ENCODE measurements around the gene DNAJB14.
"Not testable (repeated sequence)": the region's sequence is repeated elsewhere in the genome, so short reads cannot be mapped to it uniquely, and the experiment has no call there.

DNAJB14 gene

GRCh38 chr4:99946356-99947189, at the start of gene DNAJB14:
TSS of gene DNAJB14 (minus strand) at chr4:99946618. CDS start at chr4:99946571, 47 bp downstream.
- DNase-seq = peak; percentile 66

DNA sequence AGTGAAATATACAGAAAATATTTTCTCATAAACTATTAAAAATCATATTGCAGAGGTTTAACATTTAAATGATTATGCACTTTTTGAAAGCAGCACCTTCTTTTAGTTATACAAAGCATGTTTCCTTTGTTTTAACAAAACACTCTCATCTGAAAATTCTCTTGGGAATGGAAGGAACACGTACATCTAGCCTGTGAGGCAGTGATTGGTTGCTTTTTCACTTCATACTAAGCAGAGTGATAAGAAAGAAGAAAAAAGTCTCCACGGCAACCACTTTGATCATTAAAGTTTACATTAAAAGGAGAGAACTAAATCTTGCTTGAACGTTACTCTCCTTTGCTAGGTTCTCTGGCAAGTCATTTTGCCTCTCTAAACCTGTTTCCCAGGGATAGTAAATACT, 45.3 kb upstream of the DNAJB14 start:
- no peak for DNase-seq

GRCh38 chr4:99987681-99988080, 41.3 kb upstream of the DNAJB14 start:
- no peak for DNase-seq

- DNase-seq = no peak
Measured at GRCh38 chr4:99986792-99987191, 40.4 kb upstream of the DNAJB14 start.

DNA sequence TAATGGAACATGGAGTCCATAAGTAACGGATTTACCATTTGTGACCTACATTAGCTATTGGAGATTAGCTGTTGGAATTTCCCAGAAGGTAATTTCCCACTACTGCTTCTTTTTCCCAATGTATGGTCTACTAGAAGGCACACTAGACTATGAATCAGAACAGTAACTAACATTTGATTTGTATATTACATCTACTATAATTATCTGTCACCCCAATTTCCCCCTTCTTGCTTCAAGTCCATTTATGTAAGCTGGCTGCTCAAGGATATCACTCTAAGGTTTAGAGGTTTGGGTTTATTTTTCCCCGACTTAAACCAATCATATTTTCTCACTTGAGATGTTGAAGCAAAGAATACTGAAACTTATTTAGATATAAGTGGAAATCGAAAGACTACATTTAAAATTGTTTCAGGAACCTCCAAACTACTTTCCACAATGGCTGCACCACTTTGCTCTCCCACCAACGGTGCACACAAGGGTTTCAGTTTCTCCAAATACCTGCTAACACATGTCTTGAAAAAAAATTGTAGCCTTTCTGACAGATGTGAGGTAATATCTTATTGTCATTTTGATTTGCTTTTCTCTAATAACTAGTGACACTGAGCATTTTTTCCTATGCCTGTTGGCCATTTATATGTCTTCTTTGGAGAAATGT, 37.0 kb upstream of the DNAJB14 start:
- no peak for DNase-seq

- DNase-seq = no peak
Measured at GRCh38 chr4:99979872-99980271, 33.5 kb upstream of the DNAJB14 start.

DNA sequence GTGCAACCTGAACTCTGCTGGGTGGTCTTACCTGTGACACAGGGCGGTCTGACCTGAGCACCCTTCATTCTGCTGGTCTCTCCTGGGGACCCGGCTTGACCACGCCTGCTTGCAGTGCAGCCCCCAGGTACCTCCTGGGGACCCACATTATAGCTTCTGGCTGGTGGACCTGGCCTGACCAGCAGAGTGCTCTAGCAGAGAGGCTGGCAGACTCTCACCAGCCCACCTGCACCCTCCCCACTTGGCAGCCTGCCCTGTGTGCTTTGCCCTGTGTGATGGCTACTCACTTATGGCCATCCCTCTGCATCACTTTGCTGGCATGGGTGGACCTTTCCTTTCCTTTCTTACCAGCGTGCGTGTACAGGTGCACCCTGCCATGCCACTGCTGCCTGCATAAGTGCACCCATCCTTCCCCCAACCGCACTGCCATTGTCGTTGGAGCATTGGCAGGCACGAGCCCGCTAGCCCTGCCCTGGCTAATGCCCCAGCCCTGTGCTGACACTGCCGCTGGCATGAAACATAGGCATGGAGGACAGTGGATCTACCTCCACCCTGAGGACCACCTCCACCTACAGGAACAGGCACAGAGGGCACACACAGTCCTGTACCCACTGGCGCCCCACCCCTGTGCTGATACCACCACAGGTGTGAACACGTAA, 25.2 kb upstream of the DNAJB14 start:
- DNase-seq = no peak

GRCh38 chr4:99968330-99968729, 21.9 kb upstream of the DNAJB14 start:
- no peak for DNase-seq

GRCh38 chr4:99966692-99967091, 20.3 kb upstream of the DNAJB14 start:
- DNase-seq = no peak

- no peak for DNase-seq
Measured at GRCh38 chr4:99965674-99966350, 19.4 kb upstream of the DNAJB14 start.

DNA sequence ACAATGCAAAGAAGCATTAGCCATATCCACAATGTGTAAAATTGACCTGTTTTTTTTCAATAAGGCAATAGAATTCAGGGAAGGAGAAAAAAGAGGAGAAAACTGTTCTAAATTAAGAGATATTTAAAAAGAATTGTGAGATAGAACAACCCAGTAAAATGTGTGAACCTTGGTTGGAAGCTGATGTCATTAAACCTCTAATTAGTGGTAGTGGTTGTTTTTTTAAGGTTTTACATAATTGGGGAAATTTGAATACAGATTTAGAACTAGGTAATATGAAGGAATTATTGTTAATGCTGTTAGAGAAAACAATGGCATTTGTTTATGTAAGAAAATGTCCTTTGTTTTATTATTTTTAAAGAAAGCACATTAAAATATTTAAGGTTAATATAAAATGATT, 18.8 kb upstream of the DNAJB14 start:
- no peak for DNase-seq

DNA sequence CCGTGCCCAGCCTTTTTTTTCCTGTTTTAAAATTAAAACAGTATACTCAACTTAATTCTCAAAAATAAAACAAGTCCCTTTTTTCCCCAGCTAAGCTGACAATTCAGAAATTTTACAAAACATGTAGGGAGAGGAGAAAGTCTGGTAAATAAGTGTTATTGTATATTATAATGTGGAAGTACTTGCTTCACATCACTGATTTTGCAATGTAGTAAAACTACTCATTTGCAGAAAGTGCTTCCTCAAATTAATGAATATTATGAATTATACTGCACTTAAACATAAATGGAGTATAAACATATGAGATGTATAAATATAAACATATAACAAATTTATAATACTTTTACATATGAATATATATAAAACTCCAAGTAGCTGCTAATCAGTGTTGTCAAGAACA, 15.3 kb upstream of the DNAJB14 start:
- DNase-seq = no peak

GRCh38 chr4:99960648-99961047, 14.2 kb upstream of the DNAJB14 start:
- no peak for DNase-seq

DNA sequence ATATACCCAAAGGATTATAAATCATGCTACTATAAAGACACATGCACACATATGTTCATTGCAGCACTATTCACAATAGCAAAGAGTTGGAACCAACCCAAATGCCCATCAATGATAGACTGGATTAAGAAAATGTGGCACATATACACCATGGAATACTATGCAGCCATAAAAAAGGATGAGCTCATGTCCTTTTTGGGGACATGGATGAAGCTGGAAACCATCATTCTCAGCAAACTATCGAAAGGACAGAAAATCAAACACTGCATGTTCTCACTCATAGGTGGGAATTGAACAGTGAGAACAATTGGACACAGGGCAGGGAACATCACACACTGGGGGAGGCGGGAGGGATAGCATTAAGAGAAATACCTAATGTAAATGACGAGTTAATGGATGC, 11.8 kb upstream of the DNAJB14 start:
- DNase-seq = not testable (repeated sequence)

- no peak for DNase-seq
Measured at GRCh38 chr4:99950913-99951254, 4.5 kb upstream of the DNAJB14 start.

GRCh38 chr4:99949999-99950912, 3.8 kb upstream of the DNAJB14 start, which contains the start of gene H2AZ1:
TSS of gene H2AZ1 (minus strand) at chr4:99950275. CDS start at chr4:99950170, 105 bp downstream.
- DNase-seq = peak; percentile 99

DNA sequence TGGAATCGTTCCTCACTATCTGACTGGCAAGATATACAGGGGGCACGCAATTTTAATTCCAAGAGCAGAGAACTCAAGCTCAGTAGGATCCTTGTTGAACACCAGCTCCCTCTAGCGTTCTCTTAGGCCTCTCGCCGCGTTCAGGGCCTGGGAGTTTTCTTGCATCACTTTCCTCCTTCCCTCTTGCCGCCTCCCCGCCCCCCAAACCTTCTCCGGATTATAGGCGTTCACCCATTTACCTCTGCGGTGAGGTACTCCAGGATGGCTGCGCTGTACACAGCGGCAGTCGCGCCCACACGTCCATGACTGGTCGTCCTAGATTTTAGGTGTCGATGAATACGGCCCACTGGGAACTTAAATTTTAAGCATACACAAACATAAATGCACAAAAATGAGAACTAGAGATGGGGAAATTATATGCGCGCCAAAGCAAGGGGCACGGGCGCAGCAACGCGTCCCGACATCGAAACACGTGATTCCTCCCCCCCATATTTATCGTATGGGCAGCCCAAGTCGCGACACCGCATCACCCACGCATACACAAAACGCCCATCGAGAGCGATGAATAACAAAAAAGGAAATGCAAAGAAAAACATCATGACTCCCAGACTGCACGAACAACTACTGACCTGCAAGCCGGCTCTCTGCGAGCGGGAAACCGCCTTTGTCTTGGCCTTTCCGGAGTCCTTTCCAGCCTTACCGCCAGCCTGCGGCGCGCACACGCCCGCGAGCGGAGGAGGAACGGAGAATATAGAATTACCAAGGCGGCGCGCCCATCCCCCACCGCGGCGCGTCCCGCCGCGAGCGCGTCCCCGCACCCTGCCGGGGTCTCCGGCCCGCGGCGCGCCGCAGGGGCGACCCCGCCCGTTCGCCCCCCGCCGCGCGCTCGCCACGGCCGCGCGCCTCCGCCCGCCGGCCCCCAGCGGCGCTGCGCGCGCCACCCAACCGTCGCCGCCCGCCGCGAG, 2.9 kb upstream of the DNAJB14 start:
- DNase-seq = peak; percentile 95

DNA sequence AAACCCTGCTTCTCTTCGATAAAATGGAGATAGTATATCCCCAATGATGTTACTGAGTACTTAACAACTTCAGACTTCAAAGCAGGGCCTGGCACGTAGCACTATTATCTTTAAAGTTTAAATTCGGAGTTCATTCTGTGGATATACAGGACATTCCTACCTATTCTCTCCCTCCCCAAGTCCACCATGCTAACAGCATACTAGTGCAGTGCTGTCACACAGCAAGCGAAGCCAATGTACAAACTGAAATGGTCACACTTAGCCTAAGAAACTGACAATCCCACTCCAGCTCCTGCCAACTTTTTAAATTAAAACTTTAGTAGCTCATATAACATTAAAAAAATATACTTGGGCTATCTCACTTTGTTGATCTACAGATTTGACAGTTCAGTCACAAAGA, 1.2 kb upstream of the DNAJB14 start:
- DNase-seq = no peak

DNA sequence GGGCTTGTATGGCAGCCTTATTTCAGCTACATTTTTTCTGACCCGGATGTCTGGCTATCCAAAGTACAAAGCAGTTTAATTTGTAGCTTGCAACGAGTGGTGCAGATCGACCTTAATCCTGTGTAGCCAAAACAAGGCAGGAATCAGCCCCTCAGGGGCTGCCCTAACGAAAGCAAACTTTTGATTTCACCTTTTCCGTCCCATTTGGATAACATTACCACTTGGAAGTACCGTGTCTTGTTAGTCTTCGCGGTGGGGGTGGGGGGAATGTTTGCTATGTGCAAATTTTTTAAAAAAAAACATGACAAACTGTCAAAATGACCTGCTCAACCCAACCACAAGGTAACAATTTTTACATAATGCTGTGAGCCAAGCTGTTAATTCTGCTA, 766 bp upstream of the DNAJB14 start:
- peak; percentile 20 for DNase-seq

DNA sequence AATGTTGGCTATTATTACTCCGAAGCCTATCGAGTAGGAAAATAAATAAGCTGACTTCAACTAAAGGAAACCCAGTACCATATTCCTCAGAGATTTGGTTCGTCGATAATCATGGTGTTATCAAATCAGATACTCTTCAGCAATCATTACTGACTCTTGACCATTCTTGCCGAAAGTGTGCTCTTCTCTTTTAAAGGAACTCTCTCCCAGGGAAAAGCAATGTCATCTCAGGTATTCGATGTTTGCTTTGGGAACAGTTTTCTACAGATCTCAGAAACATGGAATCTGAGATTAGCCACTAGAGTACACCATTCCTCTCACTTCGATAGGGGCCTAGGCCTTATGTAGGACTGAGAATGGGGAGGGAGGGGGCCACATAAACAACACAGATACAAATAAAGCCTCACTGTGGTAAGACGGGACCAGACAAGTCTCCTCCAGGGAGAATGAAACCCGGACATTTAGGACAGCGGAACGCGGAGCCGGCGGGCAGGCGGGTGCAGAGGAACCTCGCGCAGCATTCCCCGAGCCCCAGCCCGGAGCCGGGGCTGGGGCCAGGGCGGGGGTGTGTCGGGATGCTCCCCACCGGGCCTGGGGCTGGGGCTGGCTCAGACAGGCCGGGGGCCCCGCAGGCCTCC, 581 bp downstream of the DNAJB14 start:
- DNase-seq = no peak
